Smooth muscle cell of the brain vasculature (primary cell): ENCODE data around the gene SUSD5.

Source experiments
- DNase-seq: peaks from one replicate; pipeline ENCODE4 v3.0.0-alpha.2; 2012; ENCODE audit warnings: low read depth, low spot score

Gene SUSD5

DNA sequence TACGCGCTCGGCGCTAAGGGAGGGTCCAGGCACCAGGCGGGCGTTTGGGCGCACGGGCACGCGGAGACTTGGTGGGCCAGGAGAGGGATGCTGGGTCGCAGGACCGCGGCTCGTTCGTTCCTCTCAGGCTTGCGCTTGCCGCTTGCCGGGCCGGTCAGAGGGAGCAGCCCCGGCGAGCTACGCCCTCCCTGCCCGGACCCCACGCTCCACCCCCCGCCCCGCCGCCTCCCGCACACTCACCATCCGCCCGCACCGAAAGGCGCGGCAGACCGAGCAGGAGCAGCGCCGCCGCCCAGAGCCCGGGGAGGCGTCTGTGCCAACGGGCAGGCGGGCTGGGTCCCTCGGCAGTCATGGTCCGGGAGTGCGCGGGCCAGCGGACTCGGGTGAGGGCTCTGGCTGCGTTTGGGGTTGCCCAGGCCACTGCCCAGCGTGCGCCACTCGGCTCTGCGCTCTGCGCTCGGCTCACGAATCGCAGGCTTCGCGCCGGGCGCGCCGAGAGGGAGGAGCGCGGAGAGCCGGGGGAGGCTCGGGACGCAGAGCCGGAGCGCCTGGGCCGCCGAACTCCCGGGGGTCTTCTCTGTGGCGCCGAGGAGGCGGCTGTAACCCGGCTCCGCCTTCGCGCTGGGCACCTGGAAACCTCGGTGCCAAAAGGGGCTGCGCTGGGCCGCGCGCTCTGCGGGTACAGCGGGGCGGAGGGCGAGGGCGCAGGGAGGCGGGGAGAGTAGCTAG, at the start of gene SUSD5:
Gene SUSD5 (minus strand): TSS at position 365 of the 729 bp plus-strand sequence. CDS start 13 bp downstream, at position 352.
- DNase-seq: no peak

DNA sequence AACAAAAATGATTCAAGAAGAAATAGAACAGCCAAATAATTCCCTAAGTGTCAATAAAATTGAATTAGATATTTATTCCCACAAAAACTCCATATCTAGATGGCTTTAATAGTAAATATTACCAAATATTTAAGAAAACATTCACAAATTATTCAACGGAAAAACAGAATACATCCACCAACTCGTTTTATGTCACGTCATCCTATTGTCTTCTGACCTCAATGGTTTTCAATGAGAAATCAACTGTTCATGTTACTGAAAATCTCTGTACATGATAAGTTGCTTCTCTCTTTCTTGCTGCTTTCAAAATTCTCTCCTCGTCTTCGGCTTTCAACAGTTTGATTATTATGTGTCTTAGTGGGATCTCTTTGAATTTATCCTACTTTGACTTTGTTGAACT, 41.5 kb upstream of the SUSD5 start:
- no peak for DNase-seq

DNA sequence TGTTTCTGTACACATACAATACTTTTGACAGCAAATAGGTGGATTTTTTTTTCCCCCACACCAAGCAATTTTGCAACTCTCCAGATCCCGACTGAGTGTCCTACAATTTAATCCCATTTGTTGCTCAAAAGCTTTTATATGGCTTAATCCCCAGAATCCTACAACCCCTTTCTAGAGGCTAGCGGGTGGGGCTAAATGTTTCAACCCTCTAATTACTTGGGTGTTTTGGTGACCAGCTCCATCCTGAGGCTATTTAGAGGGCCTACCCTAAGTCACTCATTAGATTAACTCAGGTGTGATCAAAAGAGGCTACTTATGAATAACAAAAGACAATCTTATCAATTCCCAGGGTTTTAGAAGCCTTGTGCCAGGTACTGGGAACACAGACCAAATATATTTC, 37.6 kb upstream of the SUSD5 start:
- no peak for DNase-seq

DNA sequence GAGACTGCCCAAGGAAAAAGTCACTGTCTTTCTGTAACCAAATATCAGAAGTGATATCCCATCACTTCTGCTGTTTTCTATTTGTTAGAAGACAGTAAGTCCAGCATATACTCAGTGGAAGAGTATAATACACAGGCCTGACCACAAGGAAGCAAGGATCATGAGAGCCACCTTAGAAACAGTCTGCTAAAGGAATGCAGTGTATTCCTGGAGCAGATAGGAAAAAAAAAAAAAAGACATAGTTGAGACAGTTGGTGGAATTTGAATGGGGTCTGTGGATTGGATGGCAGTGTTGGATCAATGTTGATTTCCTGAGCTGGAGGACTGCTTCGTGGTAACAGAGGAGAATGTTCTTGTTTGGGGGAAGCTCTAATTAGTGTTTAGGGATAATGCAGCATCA, 32.1 kb upstream of the SUSD5 start:
- no peak for DNase-seq

GRCh38 chr3:33246786-33247185, 28.2 kb upstream of the SUSD5 start:
- DNase-seq: no peak

GRCh38 chr3:33240261-33240660, 21.7 kb upstream of the SUSD5 start:
- DNase-seq: no peak

DNA sequence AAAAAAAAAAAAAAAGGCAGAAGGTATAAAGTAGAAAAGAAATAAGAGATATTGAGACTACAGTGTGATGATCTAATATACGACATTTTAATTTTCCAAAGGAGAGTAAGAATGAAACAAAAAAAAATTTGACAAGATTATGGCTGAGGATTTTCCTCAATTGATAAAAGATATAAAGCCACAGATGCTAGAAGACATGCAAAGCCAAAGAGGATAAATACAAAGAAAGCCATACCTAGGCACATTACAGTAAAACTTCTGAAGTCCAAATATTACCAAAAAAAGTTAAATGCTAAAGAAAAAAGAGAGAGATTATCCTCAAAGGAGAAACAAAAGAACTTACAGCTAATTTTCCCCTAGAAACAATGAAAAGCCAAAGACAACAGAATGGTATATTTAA, 20.3 kb upstream of the SUSD5 start:
- DNase-seq: no peak

DNA sequence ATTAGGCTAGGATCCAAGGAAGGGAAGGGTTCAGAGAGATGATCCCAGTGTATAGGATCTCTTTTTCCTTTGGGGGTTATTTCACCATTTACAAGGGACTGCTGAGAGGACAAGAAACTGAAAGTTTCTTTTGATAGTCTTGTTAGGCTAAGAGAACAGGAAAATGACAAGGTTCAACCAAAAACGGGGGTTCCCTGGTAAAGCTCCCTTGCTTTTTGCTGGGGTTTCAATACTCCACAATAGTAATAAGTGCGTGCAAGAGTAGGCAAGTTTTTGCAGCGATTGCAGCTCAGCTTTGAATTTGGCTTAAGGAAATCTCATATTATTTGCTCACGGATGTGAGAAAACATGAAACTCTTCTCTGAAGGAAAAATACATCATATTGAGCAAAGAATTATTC, 18.8 kb upstream of the SUSD5 start:
- no peak for DNase-seq

- no peak for DNase-seq
Observed at GRCh38 chr3:33236005-33236404, 17.4 kb upstream of the SUSD5 start.

GRCh38 chr3:33233884-33234283, 15.3 kb upstream of the SUSD5 start:
- no peak for DNase-seq

- no peak for DNase-seq
Observed at GRCh38 chr3:33231756-33232465, 13.3 kb upstream of the SUSD5 start.

- DNase-seq: no peak
Observed at GRCh38 chr3:33229947-33230346, 11.3 kb upstream of the SUSD5 start.

DNA sequence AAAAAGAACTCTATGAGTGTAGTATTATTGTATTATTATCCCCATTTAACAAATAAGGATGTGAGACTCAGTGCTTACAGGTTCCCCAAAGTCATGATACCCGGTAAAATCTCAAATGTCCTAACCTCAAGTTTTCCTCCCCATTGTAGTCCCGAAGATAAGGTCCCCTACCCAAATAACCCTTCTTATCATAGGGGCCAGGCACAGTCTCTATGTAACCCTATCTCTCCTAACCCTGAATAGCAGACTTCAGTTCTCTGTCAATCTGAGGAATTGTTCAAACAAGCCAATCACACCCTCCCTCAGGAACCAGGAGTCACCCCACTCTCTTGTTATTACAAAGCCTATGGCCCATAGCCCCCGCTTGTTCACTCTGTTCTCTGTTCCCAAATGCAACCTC, 10.5 kb upstream of the SUSD5 start:
- DNase-seq: no peak

GRCh38 chr3:33221241-33221640, 2.6 kb upstream of the SUSD5 start:
- DNase-seq: no peak

GRCh38 chr3:33219175-33219487, 521 bp upstream of the SUSD5 start:
- no peak for DNase-seq

GRCh38 chr3:33217866-33218445, 654 bp downstream of the SUSD5 start:
- DNase-seq: no peak

- DNase-seq: no peak
Observed at GRCh38 chr3:33215739-33216138, 2.9 kb downstream of the SUSD5 start.

GRCh38 chr3:33212406-33212805, 6.2 kb downstream of the SUSD5 start:
- no peak for DNase-seq

- DNase-seq: peak; percentile 78
Observed at GRCh38 chr3:33211444-33211843, 7.2 kb downstream of the SUSD5 start.

DNA sequence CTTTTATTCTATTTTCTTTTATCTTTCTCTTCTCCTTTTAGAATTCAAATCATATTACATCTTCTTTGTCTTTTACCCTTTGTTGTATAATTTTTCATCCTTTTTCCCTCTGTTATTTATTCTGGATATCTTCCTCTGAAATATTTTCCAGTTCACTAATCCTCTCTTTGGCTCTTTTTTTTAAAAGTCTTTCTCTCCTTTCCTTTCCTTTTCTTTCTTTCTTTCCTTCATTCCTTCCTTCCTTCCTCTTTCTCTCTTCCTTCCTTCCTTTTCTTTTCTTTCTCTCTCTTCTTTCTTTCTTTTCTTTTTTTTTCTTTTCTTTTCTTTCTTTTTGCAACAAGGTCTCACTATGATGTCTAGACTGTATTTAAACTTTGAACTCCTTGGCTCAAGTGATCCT, 9.3 kb downstream of the SUSD5 start:
- no peak for DNase-seq

DNA sequence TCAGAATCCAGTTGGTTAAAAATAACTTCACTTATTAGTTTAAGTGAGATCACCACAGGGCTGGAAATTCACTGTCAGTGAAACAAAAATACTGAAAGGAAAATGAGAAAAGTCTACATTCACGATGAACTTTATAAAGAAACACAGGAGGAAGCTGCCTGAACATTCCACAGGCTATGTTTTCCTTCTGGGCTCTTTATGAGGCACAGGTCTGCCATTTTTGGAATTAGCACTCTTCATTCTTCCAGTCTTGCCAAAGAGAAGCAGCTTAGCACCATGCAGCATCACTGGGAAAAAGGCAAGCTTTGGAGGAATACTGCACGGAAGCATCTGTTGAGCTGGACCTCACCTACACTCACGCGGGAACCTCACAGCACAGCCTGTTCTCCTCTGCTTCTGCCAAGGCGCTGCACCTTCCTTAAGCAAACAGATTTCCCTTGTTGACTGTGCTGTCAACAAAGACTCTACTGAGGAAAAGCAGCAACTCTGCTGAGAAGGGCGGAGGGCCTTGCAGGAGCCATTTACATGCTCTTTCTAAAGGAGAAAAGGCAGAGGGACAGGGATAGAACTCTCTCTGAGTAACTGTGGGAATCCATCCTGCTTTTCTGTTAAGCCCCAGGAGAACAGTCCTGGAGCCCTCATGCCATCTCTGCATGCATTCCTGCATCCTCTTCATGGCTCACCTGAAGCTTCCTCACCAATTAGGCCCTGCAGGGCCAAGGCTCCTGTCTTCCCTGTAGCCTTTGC, 15.7 kb downstream of the SUSD5 start:
- no peak for DNase-seq

- no peak for DNase-seq
Observed at GRCh38 chr3:33201195-33201594, 17.4 kb downstream of the SUSD5 start.
